ENCODE measurements around the gene AIFM3. TPM values are rescaled to one million over a fixed set of nuclear protein-coding genes. Genes with fewer than 3 reads are reported as not detected.

Gene AIFM3
- total and polyA plus RNA-seq, 2 experiments from 2014 or later = 0.65 TPM; not detected in 1

- Histone ChIP-seq H3K9me3 (ENCODE audit: low read depth) (no peaks in the 10 kb centered on the region), H3K4me2 (ENCODE audit: unreplicated experiment) (no peak overlapping the region), H3F3A (ENCODE audit: insufficient read depth) (no peaks in the 10 kb centered on the region), H2AFZ (no peak overlapping the region), H3K9ac (no peak overlapping the region), H3K4me1 (ENCODE audit: insufficient read depth) (0 out of 2 replicates have a peak, but pooled peaks cover 10% of the 10 kb centered on the region), H3K9me2 (ENCODE audit: insufficient read depth) (no peaks in the 10 kb centered on the region), H4K20me1 (ENCODE audit: insufficient read depth) (no peaks in the 10 kb centered on the region), H3K4me3 (no peak overlapping the region), H3K79me2 (ENCODE audit: insufficient read depth) (peaks cover 2% of the 10 kb centered on the region; the same call in 1 of the 2 replicates), H3K36me3 (ENCODE audit: low read depth) (no peaks in the 10 kb centered on the region), H3K27ac (no peak overlapping the region), H3K27me3 (replicated peaks; ENCODE audit: insufficient read depth) (peaks cover 7% of the 10 kb centered on the region; the same call in 1 of the 2 replicates)
- in situ Hi-C loops (cut with MboI) = no loop called here
- WGBS, 2 experiments (ENCODE audit: low coverage in 1 of 2, low lambda C conversion rate in 2 of 2, missing lambda C conversion rate in 2 of 2) = 92 to 96% methylated on average over 20 of the region's 20 CpGs
- no peak for DNase-seq
- no peak for TF ChIP-seq EZH2 (IDR thresholded peaks at IDR 0.05; ENCODE audit: insufficient read depth, poor library complexity, severe bottlenecking)
- TF ChIP-seq EZH2phosphoT487 (IDR thresholded peaks at IDR 0.05; ENCODE audit: insufficient read depth, low read depth) = no peak
Measured at GRCh38 chr22:20959578-20960461, 7.2 kb upstream of the AIFM3 start.

GRCh38 chr22:20960609-20961008 is 6.4 kb upstream of the AIFM3 start:
- no peak overlapping the region for H2AFZ ChIP-seq
- H3K27me3 ChIP-seq (replicated peaks; ENCODE audit: insufficient read depth) = peaks cover 7% of the 10 kb centered on the region; the same call in 1 of the 2 replicates
- H3K9me2 ChIP-seq (ENCODE audit: insufficient read depth) = no peaks in the 10 kb centered on the region
- no peak overlapping the region for H3K4me2 ChIP-seq (ENCODE audit: unreplicated experiment)
- WGBS, 2 experiments (ENCODE audit: low coverage in 1 of 2, low lambda C conversion rate in 2 of 2, missing lambda C conversion rate in 2 of 2) = 95 to 97% methylated on average over 4 of the region's 4 CpGs
- H3K27ac ChIP-seq = no peak overlapping the region
- in situ Hi-C loops (cut with MboI) = no loop called here
- TF ChIP-seq EZH2 (IDR thresholded peaks at IDR 0.05; ENCODE audit: insufficient read depth, poor library complexity, severe bottlenecking) = no peak
- TF ChIP-seq EZH2phosphoT487 (IDR thresholded peaks at IDR 0.05; ENCODE audit: insufficient read depth, low read depth) = no peak
- H3K36me3 ChIP-seq (ENCODE audit: low read depth) = no peaks in the 10 kb centered on the region
- no peak for DNase-seq
- H3F3A ChIP-seq (ENCODE audit: insufficient read depth) = no peaks in the 10 kb centered on the region
- no peaks in the 10 kb centered on the region for H4K20me1 ChIP-seq (ENCODE audit: insufficient read depth)
- no peak overlapping the region for H3K4me3 ChIP-seq
- H3K4me1 ChIP-seq (ENCODE audit: insufficient read depth) = 0 out of 2 replicates have a peak, but pooled peaks cover 10% of the 10 kb centered on the region
- H3K79me2 ChIP-seq (ENCODE audit: insufficient read depth) = no peaks in the 10 kb centered on the region
- no peak overlapping the region for H3K9ac ChIP-seq
- H3K9me3 ChIP-seq (ENCODE audit: low read depth) = no peaks in the 10 kb centered on the region

GRCh38 chr22:20962491-20962945 is 4.5 kb upstream of the AIFM3 start:
- in situ Hi-C loops (cut with MboI) = no loop called here
- H2AFZ ChIP-seq = no peak overlapping the region
- H3K4me2 ChIP-seq (ENCODE audit: unreplicated experiment) = no peak overlapping the region
- no peaks in the 10 kb centered on the region for H3K4me1 ChIP-seq (ENCODE audit: insufficient read depth)
- H3K9me2 ChIP-seq (ENCODE audit: insufficient read depth) = no peaks in the 10 kb centered on the region
- H3K27me3 ChIP-seq (replicated peaks; ENCODE audit: insufficient read depth) = peaks cover 7% of the 10 kb centered on the region; the same call in 1 of the 2 replicates
- H3K9me3 ChIP-seq (ENCODE audit: low read depth) = no peaks in the 10 kb centered on the region
- H3K36me3 ChIP-seq (ENCODE audit: low read depth) = no peaks in the 10 kb centered on the region
- no peak overlapping the region for H3K27ac ChIP-seq
- no peaks in the 10 kb centered on the region for H3F3A ChIP-seq (ENCODE audit: insufficient read depth)
- TF ChIP-seq EZH2phosphoT487 (IDR thresholded peaks at IDR 0.05; ENCODE audit: insufficient read depth, low read depth) = no peak
- no peaks in the 10 kb centered on the region for H3K79me2 ChIP-seq (ENCODE audit: insufficient read depth)
- no peak for DNase-seq
- H3K4me3 ChIP-seq = no peak overlapping the region
- 85 to 86% methylated on average over 5 to 6 of the region's 6 CpGs for whole genome bisulfite sequencing, 2 experiments (ENCODE audit: low coverage in 1 of 2, low lambda C conversion rate in 2 of 2, missing lambda C conversion rate in 2 of 2)
- H4K20me1 ChIP-seq (ENCODE audit: insufficient read depth) = no peaks in the 10 kb centered on the region
- H3K9ac ChIP-seq = no peak overlapping the region

GRCh38 chr22:20963201-20964052 is 3.6 kb upstream of the AIFM3 start:
- TF ChIP-seq EZH2phosphoT487 (IDR thresholded peaks at IDR 0.05; ENCODE audit: insufficient read depth, low read depth) = no peak
- no peaks in the 10 kb centered on the region for H3K36me3 ChIP-seq (ENCODE audit: low read depth)
- H3F3A ChIP-seq (ENCODE audit: insufficient read depth) = no peaks in the 10 kb centered on the region
- 90% methylated on average over 7 of the region's 7 CpGs for WGBS, 2 experiments (ENCODE audit: low coverage in 1 of 2, low lambda C conversion rate in 2 of 2, missing lambda C conversion rate in 2 of 2)
- H2AFZ ChIP-seq = no peak overlapping the region
- peaks cover 7% of the 10 kb centered on the region; the same call in 1 of the 2 replicates for H3K27me3 ChIP-seq (replicated peaks; ENCODE audit: insufficient read depth)
- H3K4me3 ChIP-seq = no peak overlapping the region
- no peak overlapping the region for H3K4me2 ChIP-seq (ENCODE audit: unreplicated experiment)
- DNase-seq = no peak
- H3K27ac ChIP-seq = no peak overlapping the region
- in situ Hi-C loops (cut with MboI) = no loop called here
- no peaks in the 10 kb centered on the region for H3K79me2 ChIP-seq (ENCODE audit: insufficient read depth)
- no peaks in the 10 kb centered on the region for H3K4me1 ChIP-seq (ENCODE audit: insufficient read depth)
- no peaks in the 10 kb centered on the region for H3K9me3 ChIP-seq (ENCODE audit: low read depth)
- H3K9ac ChIP-seq = no peak overlapping the region
- H4K20me1 ChIP-seq (ENCODE audit: insufficient read depth) = no peaks in the 10 kb centered on the region
- no peaks in the 10 kb centered on the region for H3K9me2 ChIP-seq (ENCODE audit: insufficient read depth)

All from GM23248 (cell line).